Measurements from ENCODE around the gene DRP2.

The DRP2 gene

GRCh38 chrX:101191217-101191750 lies 28.3 kb upstream of the DRP2 start:
- TF ChIP-seq CTCF (IDR thresholded peaks at IDR 0.05; ENCODE audit: low read depth, low read length, missing control alignments): no peak
- H3K4me3 ChIP-seq (ENCODE audit: low read depth, low read length): peak overlapping the region; percentile 45

GRCh38 chrX:101195442-101196173 lies 24.0 kb upstream of the DRP2 start:
- H3K27me3 ChIP-seq (replicated peaks): no peaks in the 10 kb centered on the region
- no peak overlapping the region for H3K4me3 ChIP-seq (ENCODE audit: low read depth, low read length)
- no peaks in the 10 kb centered on the region for H3K36me3 ChIP-seq (replicated peaks)
- in situ Hi-C loops (cut with HindIII; ENCODE audit: low pct_ligation_motif_present, low sequenced_read_pairs): no loop called here
- no peak for TF ChIP-seq CTCF (IDR thresholded peaks at IDR 0.05; ENCODE audit: low read depth, low read length, missing control alignments)
- no peak for DNase-seq
- no peak overlapping the region for H3K27ac ChIP-seq

More at GRCh38 chrX:101191217-101191750, 28.3 kb upstream of the DRP2 start:
- H3K27me3 ChIP-seq (replicated peaks): no peaks in the 10 kb centered on the region
- in situ Hi-C loops (cut with HindIII; ENCODE audit: low pct_ligation_motif_present, low sequenced_read_pairs): no loop called here
- H3K27ac ChIP-seq: no peak overlapping the region
- no peak for DNase-seq
- no peaks in the 10 kb centered on the region for H3K36me3 ChIP-seq (replicated peaks)

GRCh38 chrX:101203761-101204351 lies 15.7 kb upstream of the DRP2 start:
- Histone ChIP-seq H3K27me3 (replicated peaks) (no peaks in the 10 kb centered on the region), H3K36me3 (replicated peaks) (no peaks in the 10 kb centered on the region), H3K4me3 (ENCODE audit: low read depth, low read length) (no peak overlapping the region), H3K27ac (no peak overlapping the region)
- DNase-seq: no peak
- TF ChIP-seq CTCF (IDR thresholded peaks at IDR 0.05; ENCODE audit: low read depth, low read length, missing control alignments): no peak
- in situ Hi-C loops (cut with HindIII; ENCODE audit: low pct_ligation_motif_present, low sequenced_read_pairs): no loop called here

- Histone ChIP-seq H3K27ac (no peak overlapping the region), H3K4me3 (ENCODE audit: low read depth, low read length) (no peak overlapping the region), H3K36me3 (replicated peaks) (no peaks in the 10 kb centered on the region), H3K27me3 (replicated peaks) (no peaks in the 10 kb centered on the region)
- peak; percentile 51 for DNase-seq
- TF ChIP-seq CTCF (IDR thresholded peaks at IDR 0.05; ENCODE audit: low read depth, low read length, missing control alignments): peak; percentile 55
- in situ Hi-C loops (cut with HindIII; ENCODE audit: low pct_ligation_motif_present, low sequenced_read_pairs): no loop called here
Observed at GRCh38 chrX:101206471-101206870, 13.1 kb upstream of the DRP2 start.

GRCh38 chrX:101208152-101208905 lies 11.3 kb upstream of the DRP2 start:
- Histone ChIP-seq H3K27me3 (replicated peaks) (no peaks in the 10 kb centered on the region), H3K4me3 (ENCODE audit: low read depth, low read length) (no peak overlapping the region), H3K36me3 (replicated peaks) (no peaks in the 10 kb centered on the region), H3K27ac (peak overlapping the region; percentile 71)
- DNase-seq: peak; percentile 80
- TF ChIP-seq CTCF (IDR thresholded peaks at IDR 0.05; ENCODE audit: low read depth, low read length, missing control alignments): no peak
- in situ Hi-C loops (cut with HindIII; ENCODE audit: low pct_ligation_motif_present, low sequenced_read_pairs): no loop called here

All from brain microvascular endothelial cell (primary cell).